Measurements from ENCODE around the gene HDAC3. TPM values are rescaled to one million over a fixed set of nuclear protein-coding genes. Genes with fewer than 3 reads are reported as not detected.
"Not testable (repeated sequence)": the region's sequence is repeated elsewhere in the genome, so short reads cannot be mapped to it uniquely, and the experiment has no call there.

The HDAC3 gene
- total RNA-seq, 1 experiment from 2014 or later, result 96.3 TPM

DNA sequence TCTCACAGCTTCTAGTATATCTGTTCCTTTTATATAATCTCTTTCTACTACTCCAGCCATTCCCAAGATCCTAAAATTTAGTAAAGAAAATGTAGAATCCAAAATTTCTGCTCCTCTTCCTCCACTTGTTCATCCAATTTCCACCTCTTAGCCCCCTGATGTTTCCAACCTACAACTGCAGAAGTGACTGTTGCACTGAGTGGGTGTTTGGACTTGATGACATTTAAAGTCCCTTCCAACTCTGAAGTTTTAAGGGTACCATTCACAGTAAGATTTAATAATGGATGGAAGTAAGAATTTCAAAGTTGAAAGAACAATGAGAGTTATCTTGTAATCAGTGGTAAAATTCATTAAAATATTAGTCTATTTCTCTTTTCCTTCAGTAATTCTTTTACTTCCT is 23.3 kb downstream of the HDAC3 start:
- intact Hi-C loops (cut with micrococcal nuclease; ENCODE audit: unreplicated experiment), result no loop called here
- CTCF ChIA-PET, result interaction anchor here (1.3 kb wide), 1 partner anchor 21 kb away, joined by 4 read pairs; no protein-coding TSS in a partner anchor
- Mint-ChIP-seq H3K9me3 (ENCODE audit: low read depth, unreplicated experiment) (no peaks in the 10 kb centered on the region), H3K4me3 (ENCODE audit: low read depth, unreplicated experiment) (no peak overlapping the region), H3K4me1 (ENCODE audit: low read depth, unreplicated experiment) (peaks cover 54% of the 10 kb centered on the region), H3K36me3 (ENCODE audit: insufficient read depth, unreplicated experiment) (peaks cover 35% of the 10 kb centered on the region), H3K27me3 (ENCODE audit: unreplicated experiment) (no peaks in the 10 kb centered on the region), H3K27ac (ENCODE audit: unreplicated experiment) (no peak overlapping the region)
- no peak for DNase-seq
- no TSS peak for BruUV-seq (replicated peaks)
- TF ChIP-seq, protein P1, sequence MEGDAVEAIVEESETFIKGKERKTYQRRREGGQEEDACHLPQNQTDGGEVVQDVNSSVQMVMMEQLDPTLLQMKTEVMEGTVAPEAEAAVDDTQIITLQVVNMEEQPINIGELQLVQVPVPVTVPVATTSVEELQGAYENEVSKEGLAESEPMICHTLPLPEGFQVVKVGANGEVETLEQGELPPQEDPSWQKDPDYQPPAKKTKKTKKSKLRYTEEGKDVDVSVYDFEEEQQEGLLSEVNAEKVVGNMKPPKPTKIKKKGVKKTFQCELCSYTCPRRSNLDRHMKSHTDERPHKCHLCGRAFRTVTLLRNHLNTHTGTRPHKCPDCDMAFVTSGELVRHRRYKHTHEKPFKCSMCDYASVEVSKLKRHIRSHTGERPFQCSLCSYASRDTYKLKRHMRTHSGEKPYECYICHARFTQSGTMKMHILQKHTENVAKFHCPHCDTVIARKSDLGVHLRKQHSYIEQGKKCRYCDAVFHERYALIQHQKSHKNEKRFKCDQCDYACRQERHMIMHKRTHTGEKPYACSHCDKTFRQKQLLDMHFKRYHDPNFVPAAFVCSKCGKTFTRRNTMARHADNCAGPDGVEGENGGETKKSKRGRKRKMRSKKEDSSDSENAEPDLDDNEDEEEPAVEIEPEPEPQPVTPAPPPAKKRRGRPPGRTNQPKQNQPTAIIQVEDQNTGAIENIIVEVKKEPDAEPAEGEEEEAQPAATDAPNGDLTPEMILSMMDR (IDR thresholded peaks at IDR 0.05; ENCODE audit: unreplicated experiment), result no peak

DNA sequence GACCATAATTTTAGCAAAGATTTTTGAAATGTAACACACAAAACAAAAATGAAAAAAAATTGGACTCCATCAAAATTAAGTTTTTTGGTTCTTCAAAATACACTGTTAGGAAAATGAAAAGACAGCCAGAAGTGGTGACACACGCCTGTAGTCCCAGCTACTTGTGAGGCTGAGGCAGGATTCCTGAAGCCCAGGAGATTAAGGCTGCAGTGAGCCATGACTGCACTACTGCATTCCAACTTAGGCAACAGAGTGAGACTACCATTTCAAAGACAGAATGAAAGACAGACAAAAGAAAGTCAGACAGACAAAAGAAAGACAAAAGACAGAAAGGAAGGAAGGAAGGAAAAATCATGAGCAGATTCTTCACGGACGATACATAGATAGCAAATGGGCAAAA is 25.4 kb downstream of the HDAC3 start:
- no TSS peak for BruUV-seq (replicated peaks)
- Mint-ChIP-seq H3K27ac (ENCODE audit: unreplicated experiment) (peak overlapping the region; percentile 22), H3K9me3 (ENCODE audit: low read depth, unreplicated experiment) (no peaks in the 10 kb centered on the region), H3K4me3 (ENCODE audit: low read depth, unreplicated experiment) (no peak overlapping the region), H3K36me3 (ENCODE audit: insufficient read depth, unreplicated experiment) (peaks cover 21% of the 10 kb centered on the region), H3K27me3 (ENCODE audit: unreplicated experiment) (no peaks in the 10 kb centered on the region), H3K4me1 (ENCODE audit: low read depth, unreplicated experiment) (peaks cover 54% of the 10 kb centered on the region)
- DNase-seq, result no peak
- intact Hi-C loops (cut with micrococcal nuclease; ENCODE audit: unreplicated experiment), result no loop called here
- CTCF ChIA-PET, result no interaction called here
- TF ChIP-seq, protein P1 (IDR thresholded peaks at IDR 0.05; ENCODE audit: unreplicated experiment), result no peak

DNA sequence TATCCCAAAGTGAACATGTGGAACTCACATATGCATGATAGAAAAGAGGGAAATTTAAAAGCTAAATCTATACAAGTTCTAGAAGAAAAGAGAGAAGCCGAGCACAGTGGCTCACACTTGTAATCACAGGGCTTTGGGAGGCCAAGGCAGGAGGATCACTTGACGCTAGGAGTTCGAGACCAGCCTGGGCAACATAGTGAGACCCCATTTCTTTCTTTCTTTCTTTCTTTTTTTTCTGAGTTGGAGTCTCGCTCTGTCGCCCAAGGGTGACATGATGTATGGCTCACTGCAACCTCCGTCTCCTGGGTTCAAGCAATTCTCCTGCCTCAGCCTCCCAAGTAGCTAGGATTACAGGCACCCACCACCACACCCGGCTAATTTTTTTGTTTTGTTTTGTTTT is 26.7 kb downstream of the HDAC3 start:
- intact Hi-C loops (cut with micrococcal nuclease; ENCODE audit: unreplicated experiment); H3K4me3 Mint-ChIP-seq (ENCODE audit: low read depth, unreplicated experiment); CTCF ChIA-PET; H3K9me3 Mint-ChIP-seq (ENCODE audit: low read depth, unreplicated experiment); BruUV-seq (replicated peaks); H3K27me3 Mint-ChIP-seq (ENCODE audit: unreplicated experiment); DNase-seq: not testable (repeated sequence)
- Mint-ChIP-seq H3K4me1 (ENCODE audit: low read depth, unreplicated experiment) (peaks cover 56% of the 10 kb centered on the region), H3K27ac (ENCODE audit: unreplicated experiment) (peak overlapping the region; percentile 68), H3K36me3 (ENCODE audit: insufficient read depth, unreplicated experiment) (peaks cover 18% of the 10 kb centered on the region)

DNA sequence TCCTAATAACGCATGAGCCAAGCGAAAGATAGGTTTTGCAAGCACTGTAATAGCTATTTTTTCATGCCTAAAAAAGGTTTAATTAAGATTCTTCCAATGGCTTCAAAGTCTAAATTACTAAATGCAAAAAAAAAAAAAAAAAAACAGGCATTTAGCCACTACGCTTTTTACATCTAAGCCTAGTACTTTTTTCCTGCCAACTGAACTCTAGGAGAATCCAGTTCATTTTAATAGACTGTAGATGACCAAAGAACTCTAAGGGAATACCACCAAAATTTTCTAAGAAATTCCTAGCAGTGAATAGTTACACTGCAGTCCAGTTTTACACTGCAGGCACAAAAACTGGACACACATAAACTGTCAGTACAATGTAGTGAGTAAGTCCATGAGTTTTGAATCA is 27.6 kb downstream of the HDAC3 start:
- Mint-ChIP-seq H3K4me3 (ENCODE audit: low read depth, unreplicated experiment) (no peak overlapping the region), H3K4me1 (ENCODE audit: low read depth, unreplicated experiment) (peaks cover 64% of the 10 kb centered on the region), H3K9me3 (ENCODE audit: low read depth, unreplicated experiment) (no peaks in the 10 kb centered on the region), H3K36me3 (ENCODE audit: insufficient read depth, unreplicated experiment) (peaks cover 25% of the 10 kb centered on the region), H3K27me3 (ENCODE audit: unreplicated experiment) (no peaks in the 10 kb centered on the region), H3K27ac (ENCODE audit: unreplicated experiment) (peak overlapping the region; percentile 68)
- DNase-seq, result no peak
- BruUV-seq (replicated peaks), result no TSS peak
- TF ChIP-seq, protein P1 (IDR thresholded peaks at IDR 0.05; ENCODE audit: unreplicated experiment), result no peak
- CTCF ChIA-PET, result interaction anchor here (0.9 to 1.2 kb wide), 3 partner anchors 10 to 45 kb away, joined by 5 to 7 read pairs (median 6); partner anchors contain the start of gene DIAPH1
- intact Hi-C loops (cut with micrococcal nuclease; ENCODE audit: unreplicated experiment), result no loop called here

DNA sequence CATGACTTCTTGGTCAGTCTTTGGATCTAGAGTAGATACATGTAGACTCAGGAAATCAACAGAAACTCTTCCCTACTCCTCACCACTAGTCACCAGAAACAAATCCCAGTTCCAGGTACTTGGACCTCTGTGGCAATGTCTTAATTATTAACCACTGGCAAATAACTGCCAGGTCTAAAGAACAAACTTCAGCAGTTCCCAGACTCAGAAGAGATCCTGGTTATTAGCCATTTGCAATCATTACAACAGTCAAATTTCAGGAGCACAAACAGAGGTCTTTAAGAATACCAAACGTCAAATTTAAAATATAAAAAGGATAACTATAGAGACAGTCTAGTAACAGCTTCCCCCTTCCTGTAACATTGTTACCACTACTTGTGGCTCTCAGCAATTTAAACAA is 28.1 kb downstream of the HDAC3 start:
- DNase-seq, result peak; percentile 19
- no peaks in the 10 kb centered on the region for H3K27me3 Mint-ChIP-seq (ENCODE audit: unreplicated experiment)
- no TSS peak for BruUV-seq (replicated peaks)
- intact Hi-C loops (cut with micrococcal nuclease; ENCODE audit: unreplicated experiment), result no loop called here
- no peaks in the 10 kb centered on the region for H3K9me3 Mint-ChIP-seq (ENCODE audit: low read depth, unreplicated experiment)
- TF ChIP-seq, protein P1 (IDR thresholded peaks at IDR 0.05; ENCODE audit: unreplicated experiment), result no peak
- peaks cover 67% of the 10 kb centered on the region for H3K4me1 Mint-ChIP-seq (ENCODE audit: low read depth, unreplicated experiment)
- CTCF ChIA-PET, result interaction anchor here (0.9 to 1.2 kb wide), 3 partner anchors 10 to 45 kb away, joined by 5 to 7 read pairs (median 6); partner anchors contain the start of gene DIAPH1
- peaks cover 25% of the 10 kb centered on the region for H3K36me3 Mint-ChIP-seq (ENCODE audit: insufficient read depth, unreplicated experiment)
- H3K27ac Mint-ChIP-seq (ENCODE audit: unreplicated experiment), result peak overlapping the region; percentile 57
- H3K4me3 Mint-ChIP-seq (ENCODE audit: low read depth, unreplicated experiment), result no peak overlapping the region
